T-helper 2 cell treated with Interferon-gamma antibody and Interleukin-4, amounts not matched to agents 100 ng/mL and 5 ng/mL, for 36 hours (primary cell): Measurements from ENCODE around the gene PTPN5. TPM values are rescaled to one million over a fixed set of nuclear protein-coding genes. Genes with fewer than 3 reads are reported as not detected.

Experiments used
- intact Hi-C: fragments of 100-400 bp; cut with micrococcal nuclease; formaldehyde crosslinking; loops from one replicate; pipeline ENCODE4 v1.15.1; 2023
- total RNA-seq: library from RNA; stranded (reverse); gene quantifications from 2 replicates; pipeline ENCODE4 v1.2.3, GENCODE V29; 2022

PTPN5 gene
- total RNA-seq, 1 donor from 2014 or later = not detected

DNA sequence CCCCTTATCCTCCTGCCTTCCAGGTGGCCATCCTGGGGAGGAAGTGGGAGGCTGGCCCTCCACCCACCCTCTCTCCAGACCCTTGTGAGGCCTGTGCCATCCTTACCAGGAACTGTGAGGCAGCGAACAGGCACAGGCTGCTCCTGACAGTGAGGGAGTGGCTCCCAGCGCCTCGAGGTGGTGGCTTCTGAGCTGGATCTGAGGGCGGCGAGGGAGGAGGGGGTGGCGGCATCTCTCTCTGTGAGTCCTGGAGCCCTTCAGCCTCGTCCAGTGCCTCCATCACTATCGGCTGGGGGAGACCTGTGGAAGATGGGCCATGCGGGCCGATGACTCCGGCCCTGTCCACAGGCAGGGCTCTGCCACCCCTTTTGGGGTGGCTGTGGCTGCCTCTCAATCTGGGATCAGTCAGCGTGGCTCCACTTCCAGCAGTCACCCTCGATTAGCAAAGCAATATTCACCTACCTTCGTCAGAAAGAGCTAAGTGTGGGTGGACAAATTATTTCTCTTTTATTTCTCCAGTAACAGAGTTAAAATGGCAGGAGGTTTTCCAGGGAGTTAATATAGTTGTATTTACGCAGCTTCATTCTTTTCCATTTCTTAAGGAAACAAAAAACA lies 47.6 kb downstream of the PTPN5 start:
- intact Hi-C loops = no loop called here

DNA sequence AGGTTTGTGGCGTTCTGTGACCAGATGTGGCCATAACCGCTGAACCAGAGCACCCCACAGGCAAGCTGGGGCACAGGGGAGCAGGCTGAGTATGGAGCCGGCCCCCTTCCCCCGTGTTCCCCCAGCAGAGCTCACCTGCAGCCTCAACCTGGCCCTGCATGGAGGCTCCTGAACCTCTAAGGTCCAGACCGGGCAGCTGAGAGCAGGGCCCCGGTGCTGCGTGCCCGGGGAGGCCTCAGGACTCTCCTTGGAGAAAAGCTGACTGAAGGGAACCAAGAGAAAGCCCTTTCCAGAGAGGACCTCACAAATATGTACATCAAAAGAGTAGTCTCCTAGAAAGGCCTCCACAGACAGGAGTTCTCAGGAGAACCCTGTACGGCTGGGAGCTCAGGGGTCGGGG lies 48.2 kb downstream of the PTPN5 start:
- intact Hi-C loops = no loop called here

DNA sequence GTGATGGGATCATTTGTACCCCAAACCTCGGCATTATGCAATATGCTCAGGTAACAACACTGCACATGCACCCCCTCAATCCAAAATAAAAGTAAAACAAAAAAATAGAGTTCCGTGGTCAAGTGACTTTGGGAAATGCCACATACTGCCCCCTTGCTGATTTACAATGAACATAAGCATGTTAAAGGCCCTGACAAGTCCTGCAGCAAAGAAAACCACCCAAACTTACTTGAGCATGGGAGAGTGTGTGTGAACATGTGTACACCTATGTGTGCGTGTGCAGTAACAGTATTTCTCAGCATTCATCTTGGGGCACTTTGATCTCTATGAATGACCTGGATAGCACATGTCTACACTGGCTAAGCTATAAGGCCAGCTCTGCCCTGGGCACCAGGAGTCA lies 49.8 kb downstream of the PTPN5 start:
- intact Hi-C loops = no loop called here

DNA sequence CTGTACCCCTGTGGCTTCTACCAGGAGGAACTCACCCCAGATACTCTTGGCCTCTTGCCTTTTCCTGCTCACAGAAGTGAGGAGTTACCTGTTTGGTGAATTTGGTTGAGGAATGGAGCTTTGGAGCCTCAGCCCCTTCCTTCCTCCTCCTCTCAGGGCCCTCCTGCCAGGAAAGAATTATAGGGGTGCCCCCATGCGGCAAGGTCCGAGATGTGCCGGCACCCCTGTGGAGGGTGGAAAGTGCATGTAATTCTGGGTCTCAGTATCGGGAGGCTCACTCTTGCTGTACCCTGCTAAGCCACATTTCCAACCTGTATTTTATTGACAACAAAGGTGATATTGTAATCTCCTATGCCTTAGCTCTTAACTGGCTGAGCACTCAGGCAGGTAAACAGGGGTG lies 51.9 kb downstream of the PTPN5 start:
- intact Hi-C loops = no loop called here

DNA sequence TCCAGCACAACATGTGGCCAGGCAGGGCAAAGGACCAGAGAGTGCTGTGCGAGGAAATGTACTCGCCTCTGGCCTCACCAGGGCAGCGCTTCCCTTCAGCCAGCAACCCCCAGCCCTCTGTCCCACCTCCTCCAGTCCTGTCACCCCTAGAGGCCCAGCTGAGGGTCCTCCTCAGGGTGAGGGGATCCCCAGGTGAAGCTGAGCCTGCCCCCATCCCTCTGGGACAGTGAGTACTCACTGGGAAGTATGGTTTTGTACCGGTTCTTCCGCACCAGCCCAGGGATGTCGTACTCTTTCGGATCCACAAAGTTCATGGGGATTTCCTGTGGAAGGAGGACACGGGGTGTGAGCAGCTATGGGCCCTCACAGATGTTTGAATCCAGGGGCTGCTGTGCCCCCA lies 54.0 kb downstream of the PTPN5 start:
- intact Hi-C loops = no loop called here

DNA sequence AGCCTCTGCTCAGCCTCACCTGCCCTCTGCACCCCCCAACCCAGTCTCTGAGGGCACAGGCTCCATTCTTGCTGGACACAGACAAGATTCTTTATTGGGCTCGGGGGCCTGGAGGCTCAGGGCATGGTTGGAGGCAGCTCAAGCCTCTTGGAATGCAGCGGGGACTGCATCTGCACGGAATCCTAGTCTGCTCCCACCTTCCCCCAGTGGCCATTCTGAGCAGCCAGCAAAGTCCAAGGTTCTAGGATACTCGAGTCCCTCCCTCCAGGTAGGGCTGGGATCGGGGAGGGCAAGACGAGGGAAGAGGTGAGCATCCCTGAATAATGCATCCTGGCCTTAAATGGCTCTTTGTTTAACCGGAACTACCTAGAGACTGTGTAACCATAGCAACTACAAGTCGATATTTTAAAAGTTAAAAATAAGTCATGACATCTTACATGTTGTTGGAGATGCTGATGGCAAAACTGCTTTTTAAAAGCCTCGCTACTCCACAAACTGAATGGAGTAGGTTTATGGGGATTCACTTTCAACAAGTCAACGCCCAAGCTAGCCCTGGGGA lies 54.9 kb downstream of the PTPN5 start:
- intact Hi-C loops = no loop called here

DNA sequence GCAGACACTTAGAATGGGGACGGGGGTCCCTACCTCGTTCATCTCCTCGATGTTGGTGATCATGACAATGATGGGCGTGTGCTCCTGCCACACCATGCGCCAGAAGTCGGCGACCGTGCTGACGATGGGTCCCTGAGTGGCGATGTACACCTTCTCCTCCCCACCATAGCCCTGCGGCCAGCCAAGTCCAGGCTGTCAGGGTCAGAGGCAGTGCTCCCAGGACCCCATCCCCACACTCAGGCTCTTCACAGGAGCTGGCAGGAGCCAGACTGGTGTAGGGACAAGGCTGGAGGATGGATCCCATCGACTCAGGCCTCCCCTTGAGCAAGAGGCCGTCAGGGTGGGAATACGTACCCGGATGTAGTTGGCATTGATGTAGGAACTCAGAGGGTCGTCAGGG lies 58.4 kb downstream of the PTPN5 start:
- intact Hi-C loops = loop anchor here (2.0 kb wide), 1 partner anchor 618 kb away; no protein-coding TSS in a partner anchor

DNA sequence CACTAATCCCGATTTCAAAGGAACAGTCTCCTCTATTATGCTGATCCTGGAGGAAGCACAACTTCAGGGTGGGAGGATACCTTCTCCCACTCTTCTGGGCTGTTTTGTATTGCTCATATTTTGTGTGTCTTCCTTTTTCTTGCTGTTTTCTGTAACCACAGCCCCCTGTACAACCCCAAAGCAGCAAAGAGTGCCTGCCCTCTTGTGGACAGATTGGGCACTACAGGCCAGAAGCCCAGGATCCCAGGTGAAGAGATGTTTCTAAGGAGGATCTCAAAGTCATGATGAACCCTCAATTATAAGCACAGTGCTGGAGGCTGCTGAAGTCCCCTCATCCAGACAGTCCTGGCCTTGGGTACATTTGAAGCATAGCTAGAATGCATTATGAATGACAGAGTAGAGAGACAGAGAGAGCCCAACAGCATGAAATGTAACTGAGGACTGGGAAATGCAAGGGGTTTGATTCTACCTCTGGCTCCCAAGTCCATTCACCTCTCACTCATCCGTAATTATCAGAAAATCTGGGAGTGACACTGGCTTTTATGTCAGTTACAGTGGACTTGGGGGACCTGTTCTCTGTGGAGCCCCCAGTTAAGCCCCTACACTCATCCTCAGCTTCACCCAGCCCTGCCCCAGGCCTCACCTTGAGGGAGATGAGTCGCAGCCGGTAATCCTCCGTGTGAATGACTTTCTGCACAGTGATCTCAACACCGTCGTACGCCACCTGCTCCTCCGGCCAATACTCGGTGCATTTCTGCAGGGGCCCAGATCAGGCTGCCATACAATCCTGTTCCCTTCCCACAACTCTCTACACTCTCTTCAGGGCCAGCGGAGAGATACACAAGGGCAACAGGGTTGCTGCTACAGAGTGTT lies 59.4 kb downstream of the PTPN5 start:
- intact Hi-C loops = loop anchor here (1.0 to 2.0 kb wide), 2 partner anchors 192 to 617 kb away; no protein-coding TSS in a partner anchor

DNA sequence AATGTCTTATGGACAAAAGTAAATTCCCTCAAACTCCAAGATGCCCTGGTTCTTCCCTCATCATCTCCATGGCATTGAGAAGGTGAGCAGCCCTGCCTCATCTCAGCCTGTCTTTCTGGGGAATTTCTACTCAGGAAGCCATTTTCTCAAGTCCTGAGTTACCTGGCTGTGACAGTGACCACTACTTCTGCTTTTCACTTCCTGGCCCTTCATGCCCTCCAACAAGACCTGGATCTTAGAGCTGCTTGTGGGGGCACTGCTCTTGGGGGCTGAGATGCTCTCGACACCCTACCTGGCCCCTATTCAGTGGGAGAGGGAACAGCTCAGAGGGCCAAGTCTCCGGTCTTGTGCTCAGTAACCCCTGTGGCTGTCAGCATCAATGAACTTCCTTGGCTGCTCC lies 60.2 kb downstream of the PTPN5 start:
- intact Hi-C loops = no loop called here

DNA sequence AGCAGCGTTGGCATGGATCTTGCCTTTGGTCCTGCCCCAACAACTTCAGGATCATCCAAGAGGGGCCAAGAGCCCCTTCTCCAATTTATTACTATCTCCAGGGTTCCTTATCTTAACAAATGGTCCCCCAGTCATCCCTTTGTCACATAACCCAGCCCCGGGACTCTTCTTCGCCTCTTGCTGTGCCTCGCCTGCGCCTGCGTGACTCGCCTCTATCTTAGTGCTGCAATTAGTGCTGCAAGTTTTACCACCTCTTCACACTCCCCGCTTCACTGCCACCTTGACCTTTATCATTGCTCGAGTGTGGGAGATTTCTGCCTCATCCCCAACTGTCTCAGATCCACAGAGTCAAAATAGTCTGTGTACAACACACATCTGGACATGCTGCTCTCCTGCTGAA lies 61.6 kb downstream of the PTPN5 start:
- intact Hi-C loops = no loop called here

DNA sequence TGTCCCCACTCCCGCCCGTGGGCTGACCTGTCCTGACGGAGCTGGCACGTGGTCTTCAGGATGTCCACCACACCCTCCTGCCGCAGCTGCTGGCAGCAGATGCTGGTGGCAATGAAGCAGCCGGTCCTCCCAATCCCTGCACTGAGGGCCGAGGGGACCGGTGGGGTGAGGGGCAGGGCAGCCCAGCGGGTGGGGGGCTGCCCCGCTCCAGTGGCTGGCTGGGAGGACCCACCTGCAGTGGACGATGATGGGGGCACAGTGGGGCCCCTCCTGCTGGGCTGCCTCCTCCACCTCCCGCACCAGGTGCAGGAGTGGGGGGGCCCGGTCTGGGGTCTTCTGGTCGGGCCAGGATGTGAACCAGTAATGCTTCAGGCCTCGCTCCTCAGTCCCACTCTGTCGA lies 62.2 kb downstream of the PTPN5 start:
- intact Hi-C loops = loop anchor here (10.0 kb wide), 1 partner anchor 485 kb away; the partner anchor contains the start of gene SAA2

DNA sequence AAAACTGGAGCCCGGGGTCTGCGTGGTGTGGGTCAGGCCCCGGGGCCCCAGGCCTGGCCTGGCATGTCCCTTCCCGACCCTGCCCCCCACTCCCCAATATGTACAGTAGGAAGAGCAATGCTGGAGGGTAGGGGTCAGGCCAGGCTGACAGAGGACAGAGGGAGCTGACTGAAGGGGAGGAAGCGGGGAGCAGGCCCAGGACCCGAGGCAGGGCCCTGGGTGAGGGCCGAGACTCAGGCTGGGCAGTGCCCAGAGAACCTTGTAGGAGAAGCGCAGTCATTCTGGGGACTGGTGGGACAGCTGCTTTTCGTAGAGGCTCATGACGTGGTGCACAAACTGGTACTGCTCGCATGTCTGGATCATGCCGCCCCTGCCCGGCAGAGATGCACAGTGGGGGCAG lies 62.9 kb downstream of the PTPN5 start:
- intact Hi-C loops = loop anchor here (10.0 kb wide), 1 partner anchor 484 kb away; the partner anchor contains the start of gene SAA2

DNA sequence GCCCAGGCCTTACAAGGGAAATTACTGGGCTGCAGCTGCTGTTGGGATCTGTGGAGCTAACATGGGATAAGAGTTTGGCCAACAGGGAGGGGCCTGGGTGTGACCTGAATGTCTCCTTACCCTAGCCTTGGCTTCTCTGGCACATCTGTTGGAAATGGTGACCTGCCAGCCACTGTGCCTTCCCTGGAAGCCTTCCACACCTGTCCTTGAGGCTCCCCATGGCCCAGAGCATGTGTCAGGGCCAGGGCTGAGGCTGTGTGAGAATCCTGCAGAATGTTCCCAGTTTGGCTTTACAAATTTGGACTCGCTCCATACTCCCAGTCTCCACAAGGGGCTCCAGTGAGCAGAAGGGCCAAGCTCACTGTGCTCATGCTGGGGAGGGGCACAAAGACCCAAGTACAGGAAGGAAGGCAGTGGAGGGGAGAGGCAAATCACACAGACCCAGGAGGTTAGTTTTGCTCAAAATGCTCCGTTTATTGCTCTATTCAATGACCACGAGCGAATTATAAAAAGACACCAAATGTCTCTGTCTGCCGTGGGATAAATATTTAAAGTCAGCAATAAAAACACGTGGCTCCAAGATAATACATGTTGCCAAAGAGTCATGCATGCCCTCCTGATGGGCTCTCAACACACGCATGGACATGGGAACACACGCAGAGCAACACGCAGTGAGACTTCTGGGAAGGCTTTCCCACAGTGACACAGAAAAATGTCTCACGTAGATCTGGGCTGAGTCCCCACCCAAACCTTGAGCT lies 63.9 kb downstream of the PTPN5 start:
- intact Hi-C loops = loop anchor here (10.0 kb wide), 1 partner anchor 483 kb away; the partner anchor contains the start of gene SAA2

DNA sequence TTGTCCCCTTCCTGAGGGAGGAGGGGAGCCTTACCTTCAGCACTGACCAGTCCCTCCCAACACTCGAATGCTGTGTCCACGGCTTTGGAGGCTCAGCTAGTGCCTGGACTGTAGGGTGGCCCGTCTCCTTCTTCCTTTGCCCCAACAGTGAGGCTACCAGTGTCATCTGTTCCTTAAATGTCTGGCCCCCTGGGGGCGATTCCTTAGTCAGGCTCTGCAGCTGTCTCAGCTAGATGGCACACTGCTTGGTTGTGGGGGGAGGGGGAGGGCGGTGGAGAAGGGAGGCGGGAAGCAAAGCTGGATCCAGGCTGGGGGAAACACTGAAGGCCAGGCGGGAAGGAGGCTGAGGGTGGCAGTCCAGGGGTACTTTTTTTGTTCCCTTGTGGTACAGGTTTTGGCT lies 65.6 kb downstream of the PTPN5 start, which contains the start of gene IGSF22:
TSS of gene IGSF22 (minus strand) at position 149 of the 400 bp plus-strand sequence. CDS start 1,952 bp downstream, outside the sequence.
- intact Hi-C loops = loop anchor here (10.0 kb wide), 1 partner anchor 481 kb away; the partner anchor contains the start of gene SAA2

DNA sequence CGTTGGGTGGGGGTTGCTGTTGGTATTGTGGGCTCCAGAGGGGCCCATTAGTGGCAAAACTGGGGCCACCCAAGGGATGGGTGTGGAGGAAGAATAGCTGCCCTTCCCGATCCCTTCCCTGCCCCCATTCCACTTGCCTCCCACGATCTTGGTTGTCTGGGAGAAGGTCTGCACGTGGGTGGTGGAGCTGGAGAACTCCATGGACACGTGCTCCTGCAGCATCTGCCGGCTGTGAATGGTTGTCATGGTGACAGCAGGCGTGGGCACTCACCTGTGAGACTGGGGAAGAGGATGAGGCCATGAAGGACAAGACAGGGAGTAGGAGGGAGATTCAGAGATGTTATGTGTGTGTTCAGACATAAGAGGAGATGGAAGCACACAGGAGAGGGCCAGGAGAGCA lies 67.6 kb downstream of the PTPN5 start:
- intact Hi-C loops = loop anchor here (5.0 to 10.0 kb wide), 3 partner anchors 92 to 479 kb away; partner anchors contain the start of genes SAA2, SPTY2D1 and TSG101

DNA sequence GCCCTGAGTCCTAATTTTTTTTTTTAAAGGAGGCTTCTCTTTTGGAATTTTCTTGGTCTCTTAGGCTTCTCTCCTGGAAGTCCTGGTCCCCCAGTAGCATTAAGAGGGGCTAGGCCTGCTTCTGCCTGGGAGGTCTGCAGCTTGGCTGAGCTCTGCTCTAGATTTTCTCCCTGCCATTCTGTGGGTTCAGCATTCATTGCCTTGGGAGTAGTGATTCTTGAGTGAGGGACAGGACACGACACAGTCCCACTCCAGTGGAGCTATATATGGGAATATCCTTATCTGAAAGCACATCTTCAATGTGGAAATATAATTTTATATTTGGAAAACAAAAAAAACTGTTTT lies 69.3 kb downstream of the PTPN5 start:
- intact Hi-C loops = loop anchor here (5.0 to 10.0 kb wide), 3 partner anchors 90 to 477 kb away; partner anchors contain the start of genes SAA2, SPTY2D1 and TSG101

DNA sequence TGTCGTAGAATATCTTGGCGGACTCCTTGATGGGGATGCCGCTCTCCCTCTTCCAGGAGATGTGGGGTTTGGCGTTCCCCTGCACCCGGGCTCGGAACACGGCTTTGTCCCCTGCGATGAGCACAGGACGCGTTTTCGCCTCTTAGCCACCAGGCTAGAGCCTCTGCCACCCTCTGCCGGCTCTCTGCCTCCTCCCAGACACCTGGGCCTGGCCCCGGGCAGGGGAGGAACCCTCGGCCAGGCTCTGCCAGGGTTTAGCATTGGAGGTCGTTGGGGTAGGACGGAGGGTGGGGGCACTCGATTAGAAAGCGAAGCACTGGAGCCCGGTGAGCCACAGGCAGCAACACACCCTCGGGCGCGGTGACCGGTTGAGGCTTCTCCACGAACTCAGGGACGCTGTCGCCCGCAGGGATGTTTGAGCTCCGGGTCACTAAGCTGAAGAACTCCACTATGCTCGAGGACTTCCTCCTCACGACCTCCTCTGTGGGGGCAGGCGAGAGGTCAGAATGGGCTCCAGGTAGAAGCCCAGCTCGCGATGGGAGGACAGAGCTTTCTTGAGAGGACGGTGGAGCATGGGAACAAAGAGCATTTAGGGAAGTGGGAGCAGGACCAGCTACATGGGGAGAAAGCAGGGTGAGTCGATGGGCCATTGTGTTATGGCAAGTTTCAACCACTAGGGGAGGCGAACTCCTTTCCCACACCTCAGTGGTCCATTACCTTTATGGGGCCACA lies 69.9 kb downstream of the PTPN5 start:
- intact Hi-C loops = loop anchor here (1.0 to 10.0 kb wide), 5 partner anchors 15 to 477 kb away; partner anchors contain the start of genes SAA2, SPTY2D1, TMEM86A and TSG101

DNA sequence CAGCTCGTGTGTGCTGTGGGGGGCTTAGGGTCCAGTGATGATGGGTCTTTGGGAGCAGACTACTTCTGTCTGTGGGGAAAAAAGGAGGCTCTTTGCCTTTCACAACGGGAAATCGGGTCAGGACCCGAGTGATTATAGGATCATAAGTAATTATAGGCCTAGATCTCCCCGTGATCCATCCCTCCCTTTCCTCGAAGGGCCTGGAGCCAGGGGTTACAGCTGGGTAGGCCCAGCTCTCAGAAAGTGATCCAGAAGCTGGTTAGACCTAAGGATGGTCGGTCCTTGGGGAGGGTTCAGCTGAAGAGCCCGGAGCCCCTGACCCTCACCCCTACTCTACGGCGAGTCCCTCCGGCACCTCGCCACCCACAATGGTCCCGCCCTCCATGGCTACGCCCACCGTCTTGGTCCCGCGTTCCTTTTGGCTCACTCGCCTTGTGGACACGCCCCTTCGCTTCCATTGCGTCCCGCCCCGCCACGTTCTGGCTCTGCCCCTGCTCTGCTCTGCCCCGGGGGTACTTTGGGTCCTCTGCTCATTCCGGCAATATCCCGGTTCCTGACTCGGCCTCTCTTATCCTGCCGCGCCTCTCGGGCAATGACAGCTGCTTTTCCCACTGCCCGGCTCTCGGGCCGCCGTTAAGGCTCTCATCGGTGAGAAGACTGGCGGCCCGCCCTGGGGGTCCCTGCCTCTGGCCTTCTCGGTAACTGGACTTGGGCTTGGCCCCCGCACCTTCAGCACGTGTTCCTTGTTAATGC lies 70.6 kb downstream of the PTPN5 start:
- intact Hi-C loops = loop anchor here (1.0 to 10.0 kb wide), 5 partner anchors 14 to 476 kb away; partner anchors contain the start of genes SAA2, SPTY2D1, TMEM86A and TSG101

DNA sequence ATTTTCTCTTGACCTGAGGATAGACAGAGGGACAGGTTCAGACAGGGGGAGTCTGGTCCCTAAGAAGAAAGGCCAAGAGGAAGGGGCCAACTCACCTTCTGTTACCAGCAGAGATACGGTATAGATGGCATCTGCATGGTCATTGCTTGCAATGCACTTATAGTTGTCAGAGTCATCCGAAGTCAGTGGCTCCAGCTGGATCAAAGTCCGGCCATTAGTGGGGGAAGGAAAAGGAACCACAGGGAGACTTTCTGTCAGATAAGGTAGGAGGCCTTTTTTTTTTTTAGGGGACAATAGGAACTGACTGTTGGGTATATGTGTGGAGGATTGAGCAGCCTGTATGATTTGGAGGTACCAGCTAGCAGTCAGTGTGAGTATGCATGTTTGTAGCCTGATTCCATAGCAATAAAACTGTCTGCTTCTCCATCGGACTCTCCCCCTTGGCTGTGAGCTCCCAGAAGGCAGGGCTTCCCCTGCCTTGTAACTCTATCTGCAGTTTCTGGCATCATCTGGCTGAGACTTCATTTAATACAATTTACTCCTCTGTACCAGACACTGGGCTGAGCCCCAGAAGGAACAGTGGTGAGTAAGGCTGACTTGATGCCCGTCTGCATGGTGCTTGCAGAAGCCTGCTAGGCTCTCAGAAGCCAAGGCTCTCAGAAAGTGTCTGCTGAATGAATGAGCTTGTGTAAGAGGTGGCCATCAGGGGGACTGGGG lies 71.3 kb downstream of the PTPN5 start:
- intact Hi-C loops = loop anchor here (2.0 to 10.0 kb wide), 4 partner anchors 13 to 475 kb away; partner anchors contain the start of genes SAA2, SPTY2D1 and TSG101
